H1 (cell line): Measurements from ENCODE around the gene SLC28A1. TPM values are rescaled to one million over a fixed set of nuclear protein-coding genes. Genes with fewer than 3 reads are reported as not detected.

ENCODE experiments used
- CTCF ChIA-PET: fragments of 300-600 bp; sonication (Branson Sonifier 250); formaldehyde crosslinking; loops from one replicate; lab custom pipeline; 2021; ENCODE audit not compliant: partially characterized antibody; lab: Charles Lee
- POLR2A ChIA-PET: fragments of 300-600 bp; sonication (Branson Sonifier 250); formaldehyde crosslinking; loops from one replicate; lab custom pipeline; 2021; ENCODE audit warnings: inconsistent platforms; ENCODE audit not compliant: partially characterized antibody; lab: Charles Lee
- DNase-seq, 2 experiments: peaks; one replicate each; pipeline versions ENCODE4 v3.0.0 to v3.0.0-alpha.2; 2010 to 2022; ENCODE audit warnings: low spot score in 2 of 2, low read depth in 1 of 2, mixed read lengths in 1 of 2
- FAIRE-seq: peaks from 2 replicates; lab custom pipeline; 2011; peaks lifted over from hg19 to GRCh38; lab: Jason Lieb, UNC
- H2AFZ ChIP-seq: 2 replicates; pipeline ENCODE4 v1.8.1; 2012; ENCODE audit warnings: low read length, inconsistent platforms
- H2AK5ac ChIP-seq: 2 replicates; pipeline ENCODE4 v1.6.1; 2013; ENCODE audit warnings: low read depth, low read length
- H2BK120ac ChIP-seq: replicated peaks from 2 replicates; pipeline ENCODE3; 2013; ENCODE audit warnings: low read depth, low read length, inconsistent platforms
- H2BK12ac ChIP-seq: 2 replicates; pipeline ENCODE4 v1.6.1; 2013; ENCODE audit warnings: low read depth, low read length
- H2BK15ac ChIP-seq: 2 replicates; pipeline ENCODE4 v1.6.1; 2013; ENCODE audit warnings: low read length
- H2BK20ac ChIP-seq: 2 replicates; pipeline ENCODE4 v1.6.1; 2013; ENCODE audit warnings: low read length
- H2BK5ac ChIP-seq: 2 replicates; pipeline ENCODE4 v1.6.1; 2013; ENCODE audit warnings: low read depth, low read length
- H3K14ac ChIP-seq: 2 replicates; pipeline ENCODE4 v1.6.1; 2013; ENCODE audit warnings: inconsistent platforms; ENCODE audit not compliant: insufficient read length
- H3K18ac ChIP-seq: 2 replicates; pipeline ENCODE4 v1.6.1; 2013; ENCODE audit warnings: low read length; ENCODE audit errors: extremely low read depth
- H3K23ac ChIP-seq: 2 replicates; pipeline ENCODE4 v1.6.1; 2013; ENCODE audit warnings: inconsistent platforms; ENCODE audit not compliant: insufficient read length
- H3K23me2 ChIP-seq: 2 replicates; pipeline ENCODE4 v1.6.1; 2013; ENCODE audit warnings: low read depth, low read length
- H3K27ac ChIP-seq: 2 replicates; pipeline ENCODE4 v1.6.1; 2011; ENCODE audit warnings: low read depth, low read length, inconsistent platforms
- H3K27me3 ChIP-seq, 4 experiments: replicated peaks in 1 of 4; 1 replicate in 1 of 4; 2 replicates in 3 of 4; pipeline versions ENCODE4 v1.6.1 to v1.8.1; 2011 to 2013; ENCODE audit warnings: low read length in 3 of 4, mild to moderate bottlenecking in 3 of 4, inconsistent platforms in 2 of 4, mixed read lengths in 2 of 4, moderate library complexity in 1 of 4; ENCODE audit not compliant: control insufficient read depth in 3 of 4, insufficient read depth in 3 of 4; ENCODE audit errors: extremely low read depth in 1 of 4
- H3K36me3 ChIP-seq, 4 experiments: 2 replicates each; pipeline versions ENCODE4 v1.6.1 to v1.8.1; 2011 to 2013; ENCODE audit warnings: mild to moderate bottlenecking in 4 of 4, low read length in 3 of 4, moderate library complexity in 2 of 4, control low read depth in 1 of 4, inconsistent platforms in 1 of 4; ENCODE audit not compliant: insufficient read depth in 4 of 4, control insufficient read depth in 2 of 4
- H3K4ac ChIP-seq: replicated peaks from 2 replicates; pipeline ENCODE3; 2013; ENCODE audit warnings: low read length, low read depth, mixed read lengths, inconsistent platforms; ENCODE audit not compliant: insufficient read length
- H3K4me1 ChIP-seq, 4 experiments: replicated peaks in 1 of 4; 1 replicate in 1 of 4; 2 replicates in 3 of 4; pipeline versions ENCODE4 v1.6.1 to v1.8.1; 2011 to 2013; ENCODE audit warnings: low read length in 3 of 4, inconsistent platforms in 2 of 4, mixed read lengths in 1 of 4; ENCODE audit not compliant: insufficient read depth in 4 of 4, control insufficient read depth in 3 of 4
- H3K4me2 ChIP-seq, 2 experiments: 2 replicates each; pipeline versions ENCODE4 v1.6.1 to v1.8.1; 2011 to 2013; ENCODE audit warnings: low read depth in 2 of 2, low read length in 2 of 2, control low read depth in 1 of 2, inconsistent platforms in 1 of 2, mild to moderate bottlenecking in 1 of 2; ENCODE audit not compliant: insufficient read depth in 1 of 2
- H3K4me3 ChIP-seq, 4 experiments: fragments of 200-600, 300-600 bp in 1 of 4; sonication (generic), shearing (Covaris generic), sonication (Bioruptor Twin) in 1 of 4; 2 replicates each; pipeline versions ENCODE4 v1.5.1 to v1.8.1; 2011 to 2016; ENCODE audit warnings: low read length in 4 of 4, low read depth in 3 of 4, control low read depth in 2 of 4, inconsistent platforms in 2 of 4, mild to moderate bottlenecking in 2 of 4, mixed read lengths in 1 of 4, moderate library complexity in 1 of 4; ENCODE audit not compliant: insufficient read depth in 2 of 4; ENCODE audit errors: extremely low read depth in 1 of 4
- H3K56ac ChIP-seq: replicated peaks from 2 replicates; pipeline ENCODE3; 2013; ENCODE audit warnings: low read depth, mild to moderate bottlenecking, mixed read lengths, low read length, inconsistent platforms; ENCODE audit not compliant: insufficient read length
- H3K79me1 ChIP-seq: 2 replicates; pipeline ENCODE4 v1.6.1; 2013; ENCODE audit warnings: low read depth, low read length, control low read depth
- H3K79me2 ChIP-seq, 2 experiments: 2 replicates each; pipeline versions ENCODE4 v1.6.1 to v1.8.1; 2012 to 2013; ENCODE audit warnings: low read length in 2 of 2, mild to moderate bottlenecking in 2 of 2, inconsistent platforms in 1 of 2; ENCODE audit not compliant: insufficient read depth in 2 of 2, control insufficient read depth in 1 of 2
- H3K9ac ChIP-seq, 4 experiments: replicated peaks in 1 of 4; 1 replicate in 1 of 4; 2 replicates in 3 of 4; pipeline versions ENCODE4 v1.6.1 to v1.8.1; 2011 to 2013; ENCODE audit warnings: low read depth in 3 of 4, low read length in 3 of 4, control low read depth in 2 of 4, mild to moderate bottlenecking in 2 of 4, moderate library complexity in 2 of 4, inconsistent platforms in 1 of 4; ENCODE audit errors: extremely low read depth in 1 of 4
- H3K9me3 ChIP-seq, 2 experiments: 2 replicates each; pipeline versions ENCODE4 v1.6.1 to v1.8.1; 2012 to 2013; ENCODE audit warnings: mild to moderate bottlenecking in 2 of 2, moderate library complexity in 2 of 2, control low read depth in 1 of 2, inconsistent platforms in 1 of 2, low read depth in 1 of 2, low read length in 1 of 2, mixed read lengths in 1 of 2; ENCODE audit not compliant: insufficient read depth in 2 of 2
- H4K20me1 ChIP-seq, 2 experiments: replicated peaks in 1 of 2; 2 replicates each; pipeline versions ENCODE3 to v1.8.1; 2011 to 2013; ENCODE audit warnings: inconsistent platforms in 2 of 2, low read length in 2 of 2, mild to moderate bottlenecking in 1 of 2; ENCODE audit not compliant: insufficient read depth in 2 of 2, control insufficient read depth in 1 of 2
- H4K5ac ChIP-seq: 2 replicates; pipeline ENCODE4 v1.6.1; 2013; ENCODE audit warnings: low read length, low read depth, mixed read lengths, inconsistent platforms; ENCODE audit not compliant: insufficient read length
- H4K8ac ChIP-seq: 2 replicates; pipeline ENCODE4 v1.8.0; 2013; ENCODE audit warnings: mild to moderate bottlenecking, moderate library complexity, low read length, inconsistent platforms; ENCODE audit not compliant: insufficient read depth; ENCODE audit errors: extremely low read depth
- H4K91ac ChIP-seq: replicated peaks from 2 replicates; pipeline ENCODE3; 2013; ENCODE audit warnings: low read length, mixed read lengths, inconsistent platforms; ENCODE audit not compliant: insufficient read length
- BACH1 ChIP-seq: IDR thresholded peaks from 2 replicates; pipeline ENCODE4 v1.6.1; 2012; ENCODE audit warnings: low read length, improper control_type of control experiment
- BCL11A ChIP-seq, 2 experiments: IDR thresholded peaks; one replicate each; pipeline ENCODE4 v1.6.1; 2011; ENCODE audit warnings: low read depth in 2 of 2, low read length in 2 of 2, mild to moderate bottlenecking in 2 of 2
- CTBP2 ChIP-seq: IDR thresholded peaks from 2 replicates; pipeline ENCODE4 v1.7.0; 2011; ENCODE audit warnings: borderline replicate concordance, mild to moderate bottlenecking, moderate library complexity, mixed read lengths, low read length; ENCODE audit not compliant: insufficient read depth, insufficient read length
- EGR1 ChIP-seq: IDR thresholded peaks from 2 replicates; pipeline ENCODE4 v1.6.1; 2011; ENCODE audit warnings: low read depth, low read length, borderline replicate concordance
- EZH2 ChIP-seq: fragments of 200-600 bp; sonication (generic); IDR thresholded peaks from 2 replicates; pipeline ENCODE4 v1.7.1; 2012; ENCODE audit warnings: low read depth, mild to moderate bottlenecking, moderate library complexity, low read length, inconsistent platforms; ENCODE audit not compliant: severe bottlenecking
- GABPA ChIP-seq: IDR thresholded peaks from 2 replicates; pipeline ENCODE4 v1.6.1; 2011; ENCODE audit warnings: mild to moderate bottlenecking, low read length, moderate library complexity, borderline replicate concordance; ENCODE audit not compliant: insufficient read depth
- HDAC6 ChIP-seq: IDR thresholded peaks from one replicate; pipeline ENCODE4 v1.7.1; 2012; ENCODE audit warnings: low read depth, mild to moderate bottlenecking, inconsistent platforms, low read length, moderate library complexity
- JUND ChIP-seq: IDR thresholded peaks from 2 replicates; pipeline ENCODE4 v1.6.1; 2011; ENCODE audit warnings: mild to moderate bottlenecking, improper control_type of control experiment, low read length
- POLR2AphosphoS5 ChIP-seq: IDR thresholded peaks from 2 replicates; pipeline ENCODE4 v1.6.1; 2011; ENCODE audit warnings: low read depth, low read length
- POU5F1 ChIP-seq: IDR thresholded peaks from 2 replicates; pipeline ENCODE4 v1.6.1; 2011; ENCODE audit warnings: low read depth, mild to moderate bottlenecking, low read length, moderate library complexity
- SIN3A ChIP-seq, 2 experiments: IDR thresholded peaks in 1 of 2; conservative IDR thresholded peaks in 1 of 2; 2 replicates each; pipeline ENCODE4 v1.6.1; 2011 to 2012; ENCODE audit warnings: low read length in 2 of 2, improper control_type of control experiment in 1 of 2, low read depth in 1 of 2, mild to moderate bottlenecking in 1 of 2
- SP1 ChIP-seq: IDR thresholded peaks from 2 replicates; pipeline ENCODE4 v1.6.1; 2011; ENCODE audit warnings: low read depth, low read length
- TAF1 ChIP-seq: IDR thresholded peaks from 2 replicates; pipeline ENCODE4 v1.6.1; 2011; ENCODE audit warnings: mild to moderate bottlenecking, low read depth, low read length
- TAF7 ChIP-seq: optimal IDR thresholded peaks from 2 replicates; pipeline ENCODE3; 2011; ENCODE audit warnings: low read depth, mild to moderate bottlenecking, inconsistent platforms, low read length, moderate library complexity, borderline replicate concordance
- WGBS, 2 experiments: shearing (Covaris generic) in 1 of 2; methylation state at CpG; one replicate each; pipeline versions ENCODE4 v1.1.6 to v1.1.7; 2013 to 2015; ENCODE audit warnings: low lambda C conversion rate in 2 of 2, mixed read lengths in 2 of 2, inconsistent platforms in 1 of 2, low coverage in 1 of 2, missing lambda C conversion rate in 1 of 2; ENCODE audit not compliant: insufficient replicate concordance in 2 of 2, insufficient coverage in 1 of 2, insufficient read length in 1 of 2; ENCODE audit errors: extremely low coverage in 1 of 2, missing lambda C conversion rate in 1 of 2; 5-methylcytosine and 5-hydroxymethylcytosine counted together
- polyA plus RNA-seq, 7 experiments: library from polyadenylated mRNA; depleted of rRNA in 3 of 7; stranded (reverse) in 5 of 7; unstranded in 2 of 7; fragments of >200 nt in 5 of 7; fragments of 200-250 nt in 2 of 7; gene quantifications; 1 replicate in 5 of 7; 2 replicates in 1 of 7; 4 replicates in 1 of 7; pipeline versions ENCODE4 v1.2.1 to v1.2.3, GENCODE V29; 2011 to 2013; ENCODE audit warnings: missing spikeins in 2 of 7, mixed read lengths in 2 of 7
- total RNA-seq: library from RNA; stranded (reverse); fragmentation: NEBNext Ultra II Directional; extraction: Animal tissue kit (Norgen Biotek cat#: 25700); gene quantifications from 2 replicates; pipeline ENCODE4 v1.2.1, GENCODE V29; 2021
- TF ChIP-seq, protein P1 (sequence below): IDR thresholded peaks from 2 replicates; pipeline ENCODE4 v1.6.1; 2012; ENCODE audit warnings: inconsistent platforms

The SLC28A1 gene
- total and polyA plus RNA-seq, 2 of the 8 experiments (the other 6 are each of a cell fraction or from before 2014, with no cell fraction given): 0.09 TPM; not detected in 1

DNA sequence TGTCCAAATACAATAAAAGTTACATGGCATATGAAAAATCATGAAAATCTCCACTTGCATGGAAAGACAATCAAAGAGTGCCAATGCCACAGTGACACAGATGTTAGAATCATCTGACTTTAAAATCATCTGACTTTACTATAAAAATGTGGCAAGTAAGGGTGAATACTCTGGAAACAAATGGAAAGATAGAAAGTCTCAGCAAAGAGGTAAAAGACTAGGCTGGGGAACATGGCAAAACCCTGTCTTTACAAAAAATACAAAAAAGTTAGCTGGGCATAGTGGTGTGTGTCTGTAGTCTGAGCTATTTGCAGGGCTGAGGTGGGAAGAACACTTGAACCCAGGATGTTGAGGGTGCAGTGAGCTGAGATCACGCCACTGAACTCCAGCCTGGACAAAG lies 38.2 kb upstream of the SLC28A1 start:
- WGBS, 2 experiments: 85% methylated on average over 1 of the region's 1 CpG; no CpG with 5 or more reads in 1 of the 2 experiments
- Histone ChIP-seq H3K14ac (no peak overlapping the region), H3K36me3 (no peaks in the 10 kb centered on the region), H3K23me2 (no peaks in the 10 kb centered on the region), H4K91ac (no peak overlapping the region), H3K27me3 (no peaks in the 10 kb centered on the region), H3K4me2 (no peak overlapping the region), H2BK20ac (no peak overlapping the region), H4K20me1 (no peaks in the 10 kb centered on the region), H3K79me2 (no peaks in the 10 kb centered on the region), H3K27ac (no peak overlapping the region), H3K9me3 (peaks cover 0 to 2% of the 10 kb centered on the region in 2 experiments; a peak in 1 of 4 replicates), H2BK12ac (no peak overlapping the region), H2BK120ac (no peak overlapping the region), H3K9ac (no peak overlapping the region), H4K8ac (no peak overlapping the region), H3K23ac (no peak overlapping the region), H4K5ac (no peak overlapping the region), H2AFZ (no peak overlapping the region), H3K18ac (no peak overlapping the region), H2BK15ac (no peak overlapping the region), H3K4me1 (no peaks in the 10 kb centered on the region), H3K56ac (no peak overlapping the region), H3K4me3 (no peak overlapping the region), H3K79me1 (no peaks in the 10 kb centered on the region), H2AK5ac (no peak overlapping the region), H3K4ac (no peak overlapping the region), H2BK5ac (no peak overlapping the region)
- POLR2A ChIA-PET: interaction anchor here (1.4 kb wide), 1 partner anchor 30 kb away, joined by 3 read pairs; the partner anchor contains the start of gene ALPK3
- no peak for FAIRE-seq
- CTCF ChIA-PET: interaction anchor here (0.6 to 6.7 kb wide), 18 partner anchors 8 to 515 kb away, joined by 3 to 89 read pairs (median 8); no protein-coding TSS in a partner anchor
- DNase-seq: no peak
- no peak for TF ChIP-seq JUND
- no peak for TF ChIP-seq POU5F1
- no peak for TF ChIP-seq CTBP2
- TF ChIP-seq, protein P1, sequence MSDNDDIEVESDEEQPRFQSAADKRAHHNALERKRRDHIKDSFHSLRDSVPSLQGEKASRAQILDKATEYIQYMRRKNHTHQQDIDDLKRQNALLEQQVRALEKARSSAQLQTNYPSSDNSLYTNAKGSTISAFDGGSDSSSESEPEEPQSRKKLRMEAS: no peak
- TF ChIP-seq GABPA: no peak
- TF ChIP-seq SP1: no peak
- TF ChIP-seq BACH1: no peak
- no peak for TF ChIP-seq SIN3A (conservative IDR thresholded peaks at IDR 0.05 in 1 of 2, IDR thresholded peaks at IDR 0.05 in 1 of 2; ENCODE audit: low read depth in 1 of 2, low read length in 2 of 2)
- no peak for TF ChIP-seq EZH2
- TF ChIP-seq TAF7: no peak
- no peak for TF ChIP-seq HDAC6
- no peak for TF ChIP-seq EGR1
- no peak for TF ChIP-seq BCL11A (IDR thresholded peaks at IDR 0.05; ENCODE audit: low read depth in 2 of 2, low read length in 2 of 2)
- TF ChIP-seq TAF1: no peak
- no peak for TF ChIP-seq POLR2AphosphoS5
